LoVo (cell line): ENCODE results near the gene CSNK2A1.

Source experiments
- DNase-seq: peaks from one replicate; pipeline ENCODE4 v3.0.0-alpha.2; 2016; ENCODE audit warnings: low spot score

The CSNK2A1 gene

GRCh38 chr20:430091-430999 lies 113.2 kb downstream of the CSNK2A1 start:
- DNase-seq: no peak

GRCh38 chr20:428658-429200 lies 114.9 kb downstream of the CSNK2A1 start:
- DNase-seq: no peak

- DNase-seq: no peak
These were observed 115.5 kb downstream of the CSNK2A1 start for GRCh38 chr20:427849-428657.

GRCh38 chr20:427401-427800 lies 116.2 kb downstream of the CSNK2A1 start:
- no peak for DNase-seq

- no peak for DNase-seq
These were observed 117.0 kb downstream of the CSNK2A1 start for GRCh38 chr20:426566-426965.
